ENCODE measurements around the gene VPS8. TPM values are rescaled to one million over a fixed set of nuclear protein-coding genes. Genes with fewer than 3 reads are reported as not detected.

The VPS8 gene
- total and polyA plus RNA-seq, 2 of the 13 experiments (the other 11 are each of a cell fraction or from before 2014, with no cell fraction given), result 14.2 to 35.1 TPM

- Histone ChIP-seq H3K79me2 (ENCODE audit: insufficient read depth, low read length) (no peaks in the 10 kb centered on the region), H3K4me3 (replicated peaks in 1 of 3; ENCODE audit: insufficient read depth in 1 of 3, low read depth in 2 of 3, low read length in 3 of 3) (no peak overlapping the region), H3K4me1 (ENCODE audit: insufficient read depth, low read length) (0 out of 2 replicates have a peak, but pooled peaks cover 7% of the 10 kb centered on the region), H3K9me3 (ENCODE audit: low read length) (no peaks in the 10 kb centered on the region), H3K4me2 (ENCODE audit: low read depth, low read length) (no peak overlapping the region), H3K9ac (ENCODE audit: insufficient read depth, low read depth, low read length) (no peak overlapping the region), H3K27ac (ENCODE audit: extremely low read length, insufficient read depth, low read length) (no peak overlapping the region), H3K27me3 (ENCODE audit: control insufficient read depth in 1 of 2, insufficient read depth in 2 of 2, low read length in 2 of 2) (no peaks in the 10 kb centered on the region), H4K20me1 (ENCODE audit: insufficient read depth, low read length) (no peaks in the 10 kb centered on the region), H3K36me3 (replicated peaks in 1 of 2; ENCODE audit: control insufficient read depth in 1 of 2, insufficient read depth in 2 of 2, low read length in 2 of 2) (peaks cover 2 to 11% of the 10 kb centered on the region in 2 experiments; a peak in 4 of 5 replicates), H2AFZ (ENCODE audit: low read length) (no peak overlapping the region)
- no peak for ATAC-seq
- DNase-seq (ENCODE audit: low spot score), result peak; percentile 17
- intact Hi-C loops (cut with micrococcal nuclease; ENCODE audit: unreplicated experiment), result no loop called here
- WGBS (ENCODE audit: low lambda C conversion rate), result 79% methylated on average over 3 of the region's 3 CpGs
- in situ Hi-C loops (cut with HindIII; ENCODE audit: extremely low pct_ligation_motif_present, low pct_unique_long_range_greater_than_20kb), result no loop called here
- BruUV-seq (replicated peaks), result no TSS peak
- no peak for FAIRE-seq
- ChIA-PET CTCF (ENCODE audit: low intra/inter-chr PET ratio, low total read pairs) (no interaction called here), POLR2A (no interaction called here)
- TF ChIP-seq, protein P1, sequence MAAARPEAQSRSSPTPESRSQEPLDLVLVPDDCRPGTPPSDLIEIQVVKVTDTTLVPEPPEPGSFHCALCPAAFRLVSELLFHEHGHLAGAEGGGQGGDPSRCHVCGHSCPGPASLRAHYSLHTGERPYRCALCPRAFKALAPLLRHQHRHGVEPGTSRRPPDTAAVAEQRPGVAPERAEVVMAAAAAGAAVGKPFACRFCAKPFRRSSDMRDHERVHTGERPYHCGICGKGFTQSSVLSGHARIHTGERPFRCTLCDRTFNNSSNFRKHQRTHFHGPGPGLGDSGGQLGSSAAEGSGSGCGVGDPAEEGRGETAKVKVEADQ (CRISPR knock-in tag; IDR thresholded peaks at IDR 0.05; ENCODE audit: borderline replicate concordance), result no peak
- TF ChIP-seq, protein P2, sequence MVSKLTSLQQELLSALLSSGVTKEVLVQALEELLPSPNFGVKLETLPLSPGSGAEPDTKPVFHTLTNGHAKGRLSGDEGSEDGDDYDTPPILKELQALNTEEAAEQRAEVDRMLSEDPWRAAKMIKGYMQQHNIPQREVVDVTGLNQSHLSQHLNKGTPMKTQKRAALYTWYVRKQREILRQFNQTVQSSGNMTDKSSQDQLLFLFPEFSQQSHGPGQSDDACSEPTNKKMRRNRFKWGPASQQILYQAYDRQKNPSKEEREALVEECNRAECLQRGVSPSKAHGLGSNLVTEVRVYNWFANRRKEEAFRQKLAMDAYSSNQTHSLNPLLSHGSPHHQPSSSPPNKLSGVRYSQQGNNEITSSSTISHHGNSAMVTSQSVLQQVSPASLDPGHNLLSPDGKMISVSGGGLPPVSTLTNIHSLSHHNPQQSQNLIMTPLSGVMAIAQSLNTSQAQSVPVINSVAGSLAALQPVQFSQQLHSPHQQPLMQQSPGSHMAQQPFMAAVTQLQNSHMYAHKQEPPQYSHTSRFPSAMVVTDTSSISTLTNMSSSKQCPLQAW (CRISPR knock-in tag; IDR thresholded peaks at IDR 0.05), result no peak
- TF ChIP-seq, protein P3, sequence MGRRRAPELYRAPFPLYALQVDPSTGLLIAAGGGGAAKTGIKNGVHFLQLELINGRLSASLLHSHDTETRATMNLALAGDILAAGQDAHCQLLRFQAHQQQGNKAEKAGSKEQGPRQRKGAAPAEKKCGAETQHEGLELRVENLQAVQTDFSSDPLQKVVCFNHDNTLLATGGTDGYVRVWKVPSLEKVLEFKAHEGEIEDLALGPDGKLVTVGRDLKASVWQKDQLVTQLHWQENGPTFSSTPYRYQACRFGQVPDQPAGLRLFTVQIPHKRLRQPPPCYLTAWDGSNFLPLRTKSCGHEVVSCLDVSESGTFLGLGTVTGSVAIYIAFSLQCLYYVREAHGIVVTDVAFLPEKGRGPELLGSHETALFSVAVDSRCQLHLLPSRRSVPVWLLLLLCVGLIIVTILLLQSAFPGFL (CRISPR knock-in tag; IDR thresholded peaks at IDR 0.05), result no peak
- TF ChIP-seq HNRNPLL (IDR thresholded peaks at IDR 0.05; ENCODE audit: low read depth, low read length, poor library complexity, severe bottlenecking) (no peak), GRHL1 (CRISPR knock-in tag; conservative IDR thresholded peaks at IDR 0.05) (no peak), PAXIP1 (CRISPR knock-in tag; conservative IDR thresholded peaks at IDR 0.05) (no peak), SATB2 (CRISPR knock-in tag; IDR thresholded peaks at IDR 0.05) (no peak), ZNF33B (CRISPR knock-in tag; IDR thresholded peaks at IDR 0.05) (no peak)
- TF ChIP-seq, protein P4, sequence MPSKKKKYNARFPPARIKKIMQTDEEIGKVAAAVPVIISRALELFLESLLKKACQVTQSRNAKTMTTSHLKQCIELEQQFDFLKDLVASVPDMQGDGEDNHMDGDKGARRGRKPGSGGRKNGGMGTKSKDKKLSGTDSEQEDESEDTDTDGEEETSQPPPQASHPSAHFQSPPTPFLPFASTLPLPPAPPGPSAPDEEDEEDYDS (CRISPR knock-in tag; IDR thresholded peaks at IDR 0.05), result no peak
- TF ChIP-seq, protein P5, sequence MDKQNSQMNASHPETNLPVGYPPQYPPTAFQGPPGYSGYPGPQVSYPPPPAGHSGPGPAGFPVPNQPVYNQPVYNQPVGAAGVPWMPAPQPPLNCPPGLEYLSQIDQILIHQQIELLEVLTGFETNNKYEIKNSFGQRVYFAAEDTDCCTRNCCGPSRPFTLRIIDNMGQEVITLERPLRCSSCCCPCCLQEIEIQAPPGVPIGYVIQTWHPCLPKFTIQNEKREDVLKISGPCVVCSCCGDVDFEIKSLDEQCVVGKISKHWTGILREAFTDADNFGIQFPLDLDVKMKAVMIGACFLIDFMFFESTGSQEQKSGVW (CRISPR knock-in tag; IDR thresholded peaks at IDR 0.05; ENCODE audit: borderline replicate concordance), result no peak
Observed at GRCh38 chr3:184970186-184970585, 158.2 kb downstream of the VPS8 start.

Measured in HepG2 (cell line).